Large intestine (tissue), 3 donors: ENCODE measurements around the gene PRKN. TPM values are rescaled to one million over a fixed set of nuclear protein-coding genes. Genes with fewer than 3 reads are reported as not detected.

ENCODE experiments used
- DNase-seq, 2 donors: peaks; one replicate each; pipeline versions ENCODE4 v3.0.0 to v3.0.0-alpha.2; 2013
- H3K27ac ChIP-seq: one replicate; pipeline ENCODE4 v1.5.1; 2013; ENCODE audit warnings: low read length
- H3K27me3 ChIP-seq: 2 replicates; pipeline ENCODE4 v1.6.1; 2013; ENCODE audit warnings: low read length; ENCODE audit not compliant: control insufficient read depth, insufficient read depth
- H3K36me3 ChIP-seq: 2 replicates; pipeline ENCODE4 v1.6.1; 2013; ENCODE audit warnings: low read length; ENCODE audit not compliant: control insufficient read depth, insufficient read depth
- H3K4me1 ChIP-seq: one replicate; pipeline ENCODE4 v1.6.1; 2013; ENCODE audit warnings: low read length; ENCODE audit not compliant: control insufficient read depth, insufficient read depth
- H3K4me3 ChIP-seq: one replicate; pipeline ENCODE4 v1.5.1; 2013; ENCODE audit warnings: low read length
- H3K9me3 ChIP-seq: one replicate; pipeline ENCODE4 v1.6.1; 2013; ENCODE audit warnings: mild to moderate bottlenecking, low read depth, low read length, moderate library complexity; ENCODE audit not compliant: control insufficient read depth
- WGBS: methylation state at CpG from one replicate; pipeline ENCODE4 v1.1.5; 2013; ENCODE audit warnings: low lambda C conversion rate; ENCODE audit not compliant: insufficient coverage; 5-methylcytosine and 5-hydroxymethylcytosine counted together
- polyA plus RNA-seq: library from polyadenylated mRNA; unstranded; fragments of 120-200 nt; gene quantifications from one replicate; pipeline ENCODE4 v1.2.1, GENCODE V29; 2013

PRKN gene
- polyA plus RNA-seq, 1 donor = 2.5 TPM

- Histone ChIP-seq H3K4me3 (no peak overlapping the region), H3K27me3 (no peaks in the 10 kb centered on the region), H3K9me3 (no peaks in the 10 kb centered on the region), H3K36me3 (no peaks in the 10 kb centered on the region), H3K27ac (no peak overlapping the region), H3K4me1 (no peaks in the 10 kb centered on the region)
- DNase-seq = no peak
- no CpG with 5 or more reads among the region's 6 CpGs for WGBS
Measured at GRCh38 chr6:161654209-161654608, 1073.4 kb downstream of the PRKN start.

- no peak overlapping the region for H3K4me3 ChIP-seq
- no peaks in the 10 kb centered on the region for H3K9me3 ChIP-seq
- no peaks in the 10 kb centered on the region for H3K27me3 ChIP-seq
- no peak overlapping the region for H3K27ac ChIP-seq
- H3K4me1 ChIP-seq = no peaks in the 10 kb centered on the region
- H3K36me3 ChIP-seq = no peaks in the 10 kb centered on the region
- DNase-seq = no peak
- WGBS = 86% methylated on average over 1 of the region's 1 CpG
Measured at GRCh38 chr6:161651949-161652348, 1075.6 kb downstream of the PRKN start.

GRCh38 chr6:161649841-161650240, 1077.7 kb downstream of the PRKN start:
- Histone ChIP-seq H3K4me1 (no peaks in the 10 kb centered on the region), H3K9me3 (no peaks in the 10 kb centered on the region), H3K27me3 (no peaks in the 10 kb centered on the region), H3K27ac (no peak overlapping the region), H3K36me3 (no peaks in the 10 kb centered on the region), H3K4me3 (no peak overlapping the region)
- no CpG with 5 or more reads among the region's 4 CpGs for WGBS
- DNase-seq = no peak

- Histone ChIP-seq H3K27me3 (no peaks in the 10 kb centered on the region), H3K9me3 (no peaks in the 10 kb centered on the region), H3K27ac (no peak overlapping the region), H3K4me3 (no peak overlapping the region), H3K36me3 (no peaks in the 10 kb centered on the region), H3K4me1 (no peaks in the 10 kb centered on the region)
- no peak for DNase-seq
- no CpG with 5 or more reads among the region's 2 CpGs for WGBS
Measured at GRCh38 chr6:161649068-161649467, 1078.5 kb downstream of the PRKN start.

GRCh38 chr6:161647234-161647633, 1080.3 kb downstream of the PRKN start:
- Histone ChIP-seq H3K27ac (no peak overlapping the region), H3K9me3 (no peaks in the 10 kb centered on the region), H3K4me3 (no peak overlapping the region), H3K4me1 (no peaks in the 10 kb centered on the region), H3K27me3 (no peaks in the 10 kb centered on the region), H3K36me3 (no peaks in the 10 kb centered on the region)
- no CpG with 5 or more reads among the region's 4 CpGs for WGBS
- DNase-seq = no peak

GRCh38 chr6:161644521-161644920, 1083.0 kb downstream of the PRKN start:
- no peak overlapping the region for H3K4me3 ChIP-seq
- H3K4me1 ChIP-seq = no peaks in the 10 kb centered on the region
- H3K27ac ChIP-seq = no peak overlapping the region
- no CpG with 5 or more reads among the region's 7 CpGs for WGBS
- H3K36me3 ChIP-seq = no peaks in the 10 kb centered on the region
- no peaks in the 10 kb centered on the region for H3K27me3 ChIP-seq
- no peak for DNase-seq
- H3K9me3 ChIP-seq = no peaks in the 10 kb centered on the region

GRCh38 chr6:161641175-161641574, 1086.4 kb downstream of the PRKN start:
- Histone ChIP-seq H3K9me3 (no peaks in the 10 kb centered on the region), H3K4me1 (no peaks in the 10 kb centered on the region), H3K27me3 (no peaks in the 10 kb centered on the region), H3K4me3 (no peak overlapping the region), H3K27ac (no peak overlapping the region), H3K36me3 (no peaks in the 10 kb centered on the region)
- DNase-seq = no peak
- WGBS = no CpG with 5 or more reads among the region's 1 CpG

- H3K4me1 ChIP-seq = no peaks in the 10 kb centered on the region
- no peak overlapping the region for H3K4me3 ChIP-seq
- whole genome bisulfite sequencing = 80% methylated on average over 1 of the region's 2 CpGs
- no peaks in the 10 kb centered on the region for H3K27me3 ChIP-seq
- no peaks in the 10 kb centered on the region for H3K36me3 ChIP-seq
- H3K27ac ChIP-seq = no peak overlapping the region
- H3K9me3 ChIP-seq = no peaks in the 10 kb centered on the region
- no peak for DNase-seq
Measured at GRCh38 chr6:161639772-161640171, 1087.8 kb downstream of the PRKN start.

GRCh38 chr6:161637658-161638057, 1089.9 kb downstream of the PRKN start:
- no CpG with 5 or more reads among the region's 1 CpG for WGBS
- H3K4me3 ChIP-seq = no peak overlapping the region
- H3K27ac ChIP-seq = no peak overlapping the region
- no peaks in the 10 kb centered on the region for H3K9me3 ChIP-seq
- H3K36me3 ChIP-seq = no peaks in the 10 kb centered on the region
- H3K4me1 ChIP-seq = no peaks in the 10 kb centered on the region
- DNase-seq = no peak
- H3K27me3 ChIP-seq = no peaks in the 10 kb centered on the region

- no peak for DNase-seq
- Histone ChIP-seq H3K4me1 (no peaks in the 10 kb centered on the region), H3K27me3 (no peaks in the 10 kb centered on the region), H3K36me3 (no peaks in the 10 kb centered on the region), H3K4me3 (no peak overlapping the region), H3K27ac (no peak overlapping the region), H3K9me3 (no peaks in the 10 kb centered on the region)
- WGBS = no CpG with 5 or more reads among the region's 6 CpGs
Measured at GRCh38 chr6:161636882-161637430, 1090.6 kb downstream of the PRKN start.

- Histone ChIP-seq H3K27me3 (no peaks in the 10 kb centered on the region), H3K4me1 (no peaks in the 10 kb centered on the region), H3K27ac (no peak overlapping the region), H3K4me3 (no peak overlapping the region), H3K9me3 (no peaks in the 10 kb centered on the region), H3K36me3 (no peaks in the 10 kb centered on the region)
- 80% methylated on average over 1 of the region's 6 CpGs for WGBS
- DNase-seq = no peak
Measured at GRCh38 chr6:161635975-161636374, 1091.6 kb downstream of the PRKN start.
